Vagina (tissue), 2 donors: ENCODE data around the gene ALDH1L1.

ENCODE experiments used
- CTCF ChIP-seq, 3 experiments: fragments of 450-650 bp in 2 of 3; fragments of 200-600 bp in 1 of 3; sonication (generic) in 1 of 3; IDR thresholded peaks; one replicate each; pipeline ENCODE4 v1.5.1; 2017 to 2019; ENCODE audit warnings: antibody characterized with exemption in 3 of 3, mild to moderate bottlenecking in 2 of 3, moderate library complexity in 2 of 3
- POLR2A ChIP-seq, 2 donors: fragments of 450-650 bp; IDR thresholded peaks; one replicate each; pipeline ENCODE4 v1.6.1; 2017; ENCODE audit warnings: antibody characterized with exemption in 2 of 2, mild to moderate bottlenecking in 2 of 2, moderate library complexity in 2 of 2

GRCh38 chr3:126083913-126084767 lies 96.2 kb downstream of the ALDH1L1 start, which contains the start of gene SLC41A3:
- peak in 1 of 3 experiments; percentile 21 for TF ChIP-seq CTCF (IDR thresholded peaks at IDR 0.05)
- TF ChIP-seq POLR2A (IDR thresholded peaks at IDR 0.05) = peak in 1 of 2 donors; percentile 46
